Neural cell (in vitro differentiated cells): ENCODE measurements around the gene CLCN1. TPM values are rescaled to one million over a fixed set of nuclear protein-coding genes. Genes with fewer than 3 reads are reported as not detected.

Experiments
- H2AFZ ChIP-seq: fragments of 200-600, 300-800 bp; sonication (generic), shearing (Covaris generic); 2 replicates; pipeline ENCODE4 v1.6.0; 2014; ENCODE audit warnings: low read depth, mild to moderate bottlenecking, antibody characterized with exemption, low read length, moderate library complexity
- H3F3A ChIP-seq: fragments of 200-600 bp; shearing (Covaris generic); 2 replicates; pipeline ENCODE4 v1.6.1; 2016; ENCODE audit warnings: mild to moderate bottlenecking, moderate library complexity, mixed read lengths, antibody characterized with exemption, low read length; ENCODE audit not compliant: insufficient read depth, poor library complexity, severe bottlenecking
- H3K27ac ChIP-seq: fragments of 200-600, 300-800 bp; sonication (generic), shearing (Covaris generic); 2 replicates; pipeline ENCODE4 v1.5.1; 2014; ENCODE audit warnings: mild to moderate bottlenecking, low read length, moderate library complexity
- H3K27me3 ChIP-seq: fragments of 300-800, 200-600 bp; sonication (generic), shearing (Covaris generic); 2 replicates; pipeline ENCODE4 v1.6.0; 2014; ENCODE audit warnings: mild to moderate bottlenecking, low read depth, low read length, moderate library complexity; ENCODE audit not compliant: insufficient read depth
- H3K36me3 ChIP-seq: fragments of 300-800, 200-600 bp; sonication (generic), shearing (Covaris generic); 2 replicates; pipeline ENCODE4 v1.5.1; 2014; ENCODE audit warnings: mild to moderate bottlenecking, antibody characterized with exemption, low read length, moderate library complexity; ENCODE audit not compliant: insufficient read depth
- H3K4me2 ChIP-seq: fragments of 300-800, 200-600 bp; sonication (generic), shearing (Covaris generic); 2 replicates; pipeline ENCODE4 v1.6.0; 2014; ENCODE audit warnings: mild to moderate bottlenecking, low read length
- H3K4me3 ChIP-seq: fragments of 300-800, 200-600 bp; sonication (generic), shearing (Covaris generic); 2 replicates; pipeline ENCODE4 v1.5.1; 2014; ENCODE audit warnings: mild to moderate bottlenecking, low read length, moderate library complexity
- H3K79me2 ChIP-seq: fragments of 200-600 bp; shearing (Covaris generic); replicated peaks from 2 replicates; pipeline ENCODE4 v1.6.0; 2014; ENCODE audit warnings: mild to moderate bottlenecking, low read length, moderate library complexity; ENCODE audit not compliant: insufficient read depth
- H3K9ac ChIP-seq: fragments of 300-800, 200-600 bp; sonication (generic), shearing (Covaris generic); 2 replicates; pipeline ENCODE4 v1.6.1; 2016; ENCODE audit warnings: mild to moderate bottlenecking, low read length, mixed read lengths
- H3K9me2 ChIP-seq: fragments of 200-600 bp; shearing (Covaris generic); 2 replicates; pipeline ENCODE4 v1.6.1; 2016; ENCODE audit warnings: mild to moderate bottlenecking, low read length, mixed read lengths; ENCODE audit not compliant: insufficient read depth
- H3K9me3 ChIP-seq: fragments of 200-600, 300-800 bp; sonication (generic), shearing (Covaris generic); 2 replicates; pipeline ENCODE4 v1.6.1; 2016; ENCODE audit warnings: mild to moderate bottlenecking, mixed run types, low read length, moderate library complexity, mixed read lengths
- H4K20me1 ChIP-seq: fragments of 200-600 bp; shearing (Covaris generic); 2 replicates; pipeline ENCODE4 v1.6.1; 2016; ENCODE audit warnings: mild to moderate bottlenecking, mixed run types; ENCODE audit not compliant: insufficient read depth
- EP300 ChIP-seq: fragments of 450-650 bp; conservative IDR thresholded peaks from 2 replicates; pipeline ENCODE4 v1.6.1; 2014; ENCODE audit warnings: antibody characterized with exemption, mild to moderate bottlenecking, moderate library complexity; ENCODE audit not compliant: poor library complexity, severe bottlenecking
- EZH2 ChIP-seq: fragments of 200-600, 300-800 bp; shearing (Covaris generic), sonication (generic); IDR thresholded peaks from 2 replicates; pipeline ENCODE4 v1.6.1; 2014; ENCODE audit warnings: antibody characterized with exemption, low read length, borderline replicate concordance, mild to moderate bottlenecking; ENCODE audit not compliant: insufficient read depth, poor library complexity, severe bottlenecking
- MXI1 ChIP-seq: fragments of 450-650 bp; conservative IDR thresholded peaks from 2 replicates; pipeline ENCODE4 v1.6.1; 2014; ENCODE audit warnings: antibody characterized with exemption, mild to moderate bottlenecking; ENCODE audit not compliant: poor library complexity, severe bottlenecking
- POLR2AphosphoS5 ChIP-seq: IDR thresholded peaks from 2 replicates; pipeline ENCODE4 v1.6.1; 2012
- RAD21 ChIP-seq: fragments of 450-650 bp; conservative IDR thresholded peaks from 2 replicates; pipeline ENCODE4 v1.6.1; 2014; ENCODE audit warnings: antibody characterized with exemption, mild to moderate bottlenecking, moderate library complexity
- SMC3 ChIP-seq: fragments of 450-650 bp; conservative IDR thresholded peaks from 2 replicates; pipeline ENCODE4 v1.6.1; 2014; ENCODE audit warnings: antibody characterized with exemption, mild to moderate bottlenecking, moderate library complexity; ENCODE audit not compliant: poor library complexity
- TAF1 ChIP-seq: IDR thresholded peaks from 2 replicates; pipeline ENCODE4 v1.6.1; 2012; ENCODE audit warnings: low read depth
- polyA plus RNA-seq: library from polyadenylated mRNA; depleted of rRNA; stranded (reverse); fragments of >200 nt; gene quantifications from 2 replicates; pipeline ENCODE4 v1.2.3, GENCODE V29; 2014
- TF ChIP-seq, protein P1 (sequence below): IDR thresholded peaks from 2 replicates; pipeline ENCODE4 v1.6.1; 2012; ENCODE audit warnings: borderline replicate concordance
- TF ChIP-seq, protein P2 (sequence below): fragments of 450-650 bp; IDR thresholded peaks from 2 replicates; pipeline ENCODE4 v1.5.1; 2014; ENCODE audit warnings: antibody characterized with exemption, mild to moderate bottlenecking, moderate library complexity; ENCODE audit not compliant: poor library complexity, severe bottlenecking

The CLCN1 gene
- polyA plus RNA-seq, 1 donor from 2014 or later: not detected

DNA sequence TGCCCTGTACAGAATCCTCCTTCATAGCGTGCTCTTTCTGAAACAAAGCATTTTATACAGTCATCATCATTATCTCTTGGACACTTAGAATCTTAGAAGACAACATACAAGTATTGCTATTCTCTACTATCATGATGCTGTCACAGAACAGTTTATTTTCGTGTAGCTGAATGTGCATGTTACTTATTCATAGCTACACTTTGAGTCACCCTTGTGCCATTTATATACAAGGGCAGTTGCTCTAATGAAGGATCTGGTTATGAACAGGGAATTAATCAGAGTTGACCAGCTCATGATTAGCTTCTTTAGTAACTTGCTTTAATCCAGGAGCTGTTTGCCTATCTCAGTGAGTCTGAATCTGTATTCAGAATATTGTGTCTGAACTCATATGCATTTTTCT lies 16.6 kb upstream of the CLCN1 start:
- Histone ChIP-seq H3K36me3 (peaks cover 22% of the 10 kb centered on the region), H3K79me2 (peaks cover 7% of the 10 kb centered on the region), H3K9me3 (no peaks in the 10 kb centered on the region), H3K27ac (no peak overlapping the region), H3K4me2 (no peak overlapping the region), H3K9ac (no peak overlapping the region), H4K20me1 (no peaks in the 10 kb centered on the region), H3K9me2 (no peaks in the 10 kb centered on the region), H3K4me3 (no peak overlapping the region), H3K27me3 (no peaks in the 10 kb centered on the region), H3F3A (no peaks in the 10 kb centered on the region), H2AFZ (no peak overlapping the region)
- no peak for TF ChIP-seq RAD21
- TF ChIP-seq POLR2AphosphoS5: no peak
- TF ChIP-seq, protein P1, sequence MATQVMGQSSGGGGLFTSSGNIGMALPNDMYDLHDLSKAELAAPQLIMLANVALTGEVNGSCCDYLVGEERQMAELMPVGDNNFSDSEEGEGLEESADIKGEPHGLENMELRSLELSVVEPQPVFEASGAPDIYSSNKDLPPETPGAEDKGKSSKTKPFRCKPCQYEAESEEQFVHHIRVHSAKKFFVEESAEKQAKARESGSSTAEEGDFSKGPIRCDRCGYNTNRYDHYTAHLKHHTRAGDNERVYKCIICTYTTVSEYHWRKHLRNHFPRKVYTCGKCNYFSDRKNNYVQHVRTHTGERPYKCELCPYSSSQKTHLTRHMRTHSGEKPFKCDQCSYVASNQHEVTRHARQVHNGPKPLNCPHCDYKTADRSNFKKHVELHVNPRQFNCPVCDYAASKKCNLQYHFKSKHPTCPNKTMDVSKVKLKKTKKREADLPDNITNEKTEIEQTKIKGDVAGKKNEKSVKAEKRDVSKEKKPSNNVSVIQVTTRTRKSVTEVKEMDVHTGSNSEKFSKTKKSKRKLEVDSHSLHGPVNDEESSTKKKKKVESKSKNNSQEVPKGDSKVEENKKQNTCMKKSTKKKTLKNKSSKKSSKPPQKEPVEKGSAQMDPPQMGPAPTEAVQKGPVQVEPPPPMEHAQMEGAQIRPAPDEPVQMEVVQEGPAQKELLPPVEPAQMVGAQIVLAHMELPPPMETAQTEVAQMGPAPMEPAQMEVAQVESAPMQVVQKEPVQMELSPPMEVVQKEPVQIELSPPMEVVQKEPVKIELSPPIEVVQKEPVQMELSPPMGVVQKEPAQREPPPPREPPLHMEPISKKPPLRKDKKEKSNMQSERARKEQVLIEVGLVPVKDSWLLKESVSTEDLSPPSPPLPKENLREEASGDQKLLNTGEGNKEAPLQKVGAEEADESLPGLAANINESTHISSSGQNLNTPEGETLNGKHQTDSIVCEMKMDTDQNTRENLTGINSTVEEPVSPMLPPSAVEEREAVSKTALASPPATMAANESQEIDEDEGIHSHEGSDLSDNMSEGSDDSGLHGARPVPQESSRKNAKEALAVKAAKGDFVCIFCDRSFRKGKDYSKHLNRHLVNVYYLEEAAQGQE: no peak

DNA sequence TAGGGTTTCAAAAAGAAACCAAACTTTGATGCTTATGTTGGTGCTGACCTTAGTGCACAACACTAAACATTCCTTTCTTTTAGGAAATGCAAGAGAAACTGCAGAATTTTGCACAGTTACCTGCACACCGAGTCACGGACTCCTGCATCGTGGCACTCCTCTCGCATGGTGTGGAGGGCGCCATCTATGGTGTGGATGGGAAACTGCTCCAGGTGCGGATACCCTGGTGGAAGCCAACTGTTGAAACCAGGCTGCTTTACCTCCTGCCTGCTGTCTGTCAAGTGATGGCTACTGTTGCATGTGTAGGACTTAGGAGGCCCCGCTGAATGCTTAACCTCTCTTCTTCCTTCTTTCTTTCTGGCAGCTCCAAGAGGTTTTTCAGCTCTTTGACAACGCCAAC lies 16.1 kb upstream of the CLCN1 start:
- no peaks in the 10 kb centered on the region for H3K9me3 ChIP-seq
- H3K4me2 ChIP-seq: no peak overlapping the region
- H3K79me2 ChIP-seq: peaks cover 7% of the 10 kb centered on the region
- H3K9me2 ChIP-seq: no peaks in the 10 kb centered on the region
- H3K36me3 ChIP-seq: peaks cover 24% of the 10 kb centered on the region
- TF ChIP-seq, protein P2, sequence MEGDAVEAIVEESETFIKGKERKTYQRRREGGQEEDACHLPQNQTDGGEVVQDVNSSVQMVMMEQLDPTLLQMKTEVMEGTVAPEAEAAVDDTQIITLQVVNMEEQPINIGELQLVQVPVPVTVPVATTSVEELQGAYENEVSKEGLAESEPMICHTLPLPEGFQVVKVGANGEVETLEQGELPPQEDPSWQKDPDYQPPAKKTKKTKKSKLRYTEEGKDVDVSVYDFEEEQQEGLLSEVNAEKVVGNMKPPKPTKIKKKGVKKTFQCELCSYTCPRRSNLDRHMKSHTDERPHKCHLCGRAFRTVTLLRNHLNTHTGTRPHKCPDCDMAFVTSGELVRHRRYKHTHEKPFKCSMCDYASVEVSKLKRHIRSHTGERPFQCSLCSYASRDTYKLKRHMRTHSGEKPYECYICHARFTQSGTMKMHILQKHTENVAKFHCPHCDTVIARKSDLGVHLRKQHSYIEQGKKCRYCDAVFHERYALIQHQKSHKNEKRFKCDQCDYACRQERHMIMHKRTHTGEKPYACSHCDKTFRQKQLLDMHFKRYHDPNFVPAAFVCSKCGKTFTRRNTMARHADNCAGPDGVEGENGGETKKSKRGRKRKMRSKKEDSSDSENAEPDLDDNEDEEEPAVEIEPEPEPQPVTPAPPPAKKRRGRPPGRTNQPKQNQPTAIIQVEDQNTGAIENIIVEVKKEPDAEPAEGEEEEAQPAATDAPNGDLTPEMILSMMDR: peak; percentile 39
- no peak for TF ChIP-seq EP300
- peak; percentile 13 for TF ChIP-seq SMC3
- no peak overlapping the region for H3K9ac ChIP-seq
- H2AFZ ChIP-seq: no peak overlapping the region
- no peaks in the 10 kb centered on the region for H3K27me3 ChIP-seq
- H3F3A ChIP-seq: no peaks in the 10 kb centered on the region
- H3K4me3 ChIP-seq: no peak overlapping the region
- H4K20me1 ChIP-seq: no peaks in the 10 kb centered on the region
- H3K27ac ChIP-seq: no peak overlapping the region

DNA sequence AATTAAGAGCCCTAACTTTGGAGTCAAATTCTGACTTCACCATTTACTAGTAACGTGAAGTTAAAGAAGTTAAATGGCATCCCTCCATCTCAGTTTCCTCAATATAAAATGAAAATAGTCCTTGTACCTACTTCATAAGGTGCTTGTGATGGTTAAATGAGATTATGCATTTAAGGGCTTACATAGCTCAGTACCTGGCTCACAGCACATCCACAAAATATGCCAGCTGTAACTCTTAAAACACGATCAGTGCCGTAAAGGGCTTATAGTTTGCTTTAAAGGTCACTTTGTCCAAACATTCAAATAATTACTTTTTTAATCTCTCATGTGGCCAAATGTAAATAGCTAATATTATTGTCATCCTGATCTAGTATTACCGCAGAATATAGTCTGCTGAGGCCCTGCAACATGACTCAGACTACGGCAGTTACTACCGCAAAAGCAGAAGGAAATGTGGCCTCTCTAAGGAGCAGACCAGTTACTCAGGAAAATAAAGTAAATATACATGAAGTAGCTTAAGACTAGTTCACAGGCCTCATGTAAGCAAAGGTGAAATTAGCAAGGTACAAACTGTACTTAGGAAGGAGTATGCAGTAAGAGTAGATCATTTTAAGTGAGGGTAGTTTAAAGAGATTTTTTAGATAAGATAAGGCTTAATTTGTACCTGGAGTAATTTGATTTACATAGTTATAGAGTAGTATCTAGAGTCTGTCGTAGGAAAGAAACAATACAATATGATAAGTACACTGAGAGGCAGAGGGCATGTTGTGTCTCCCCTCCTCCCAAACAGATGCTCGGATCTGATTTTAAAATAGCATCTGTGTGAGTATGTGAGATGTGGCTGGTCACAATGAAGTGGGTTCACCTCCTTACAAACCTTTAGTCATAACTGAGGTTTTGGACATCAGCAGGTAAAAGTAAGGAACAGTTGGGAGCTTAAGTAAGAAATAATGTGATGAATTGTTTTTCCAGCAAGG lies 14.7 kb upstream of the CLCN1 start:
- H3K79me2 ChIP-seq: peaks cover 7% of the 10 kb centered on the region
- H3K4me3 ChIP-seq: no peak overlapping the region
- no peak overlapping the region for H2AFZ ChIP-seq
- H4K20me1 ChIP-seq: no peaks in the 10 kb centered on the region
- TF ChIP-seq EP300 (no peak), RAD21 (no peak), EZH2 (no peak), MXI1 (no peak), TAF1 (no peak), SMC3 (no peak), POLR2AphosphoS5 (no peak)
- TF ChIP-seq, protein P2: no peak
- TF ChIP-seq, protein P1: no peak
- H3K27ac ChIP-seq: no peak overlapping the region
- no peaks in the 10 kb centered on the region for H3K27me3 ChIP-seq
- H3K9me2 ChIP-seq: no peaks in the 10 kb centered on the region
- H3K9me3 ChIP-seq: no peaks in the 10 kb centered on the region
- H3K4me2 ChIP-seq: no peak overlapping the region
- no peaks in the 10 kb centered on the region for H3F3A ChIP-seq
- peaks cover 28% of the 10 kb centered on the region for H3K36me3 ChIP-seq
- H3K9ac ChIP-seq: no peak overlapping the region
